Thymus (tissue), 11 donors: ENCODE results near the gene SLC5A9. TPM values are rescaled to one million over a fixed set of nuclear protein-coding genes. Genes with fewer than 3 reads are reported as not detected.
"Not testable (repeated sequence)": the region's sequence is repeated elsewhere in the genome, so short reads cannot be mapped to it uniquely, and the experiment has no call there.

Experiments
- DNase-seq, 9 donors: peaks; one replicate each; pipeline ENCODE4 v3.0.0-alpha.2; 2013; ENCODE audit warnings: low spot score in 9 of 9, low read depth in 6 of 9, missing footprints in 1 of 9
- H3K27ac ChIP-seq, 2 donors: one replicate each; pipeline ENCODE4 v1.5.1; 2013; ENCODE audit warnings: control low read depth in 1 of 2, low read depth in 1 of 2, low read length in 1 of 2, mild to moderate bottlenecking in 1 of 2, moderate library complexity in 1 of 2
- H3K27me3 ChIP-seq, 2 donors: one replicate each; pipeline ENCODE4 v1.5.1; 2013; ENCODE audit warnings: low read length in 1 of 2; ENCODE audit not compliant: control insufficient read depth in 2 of 2, insufficient read depth in 1 of 2
- H3K36me3 ChIP-seq, 2 donors: one replicate each; pipeline ENCODE4 v1.5.1; 2013; ENCODE audit warnings: low read length in 1 of 2, mild to moderate bottlenecking in 1 of 2, moderate library complexity in 1 of 2; ENCODE audit not compliant: control insufficient read depth in 2 of 2, insufficient read depth in 2 of 2
- H3K4me1 ChIP-seq, 2 donors: one replicate each; pipeline ENCODE4 v1.5.1; 2013; ENCODE audit warnings: low read length in 2 of 2; ENCODE audit not compliant: control insufficient read depth in 2 of 2, insufficient read depth in 2 of 2
- H3K4me3 ChIP-seq, 2 donors: one replicate each; pipeline ENCODE4 v1.5.1; 2013; ENCODE audit warnings: low read length in 2 of 2, control low read depth in 1 of 2, mild to moderate bottlenecking in 1 of 2
- H3K9me3 ChIP-seq, 2 donors: one replicate each; pipeline ENCODE4 v1.5.1; 2013; ENCODE audit warnings: low read length in 1 of 2, mild to moderate bottlenecking in 1 of 2; ENCODE audit not compliant: control insufficient read depth in 2 of 2, insufficient read depth in 1 of 2
- WGBS: extraction: QIAGEN DNeasy Blood & Tissue Kit; methylation state at CpG from one replicate; pipeline ENCODE4 v1.1.7; 2013; 5-methylcytosine and 5-hydroxymethylcytosine counted together
- polyA plus RNA-seq: library from polyadenylated mRNA; stranded (reverse); fragments of 200-250 nt; gene quantifications from one replicate; pipeline ENCODE4 v1.2.3, GENCODE V29; 2013
- total RNA-seq: library from RNA; stranded (reverse); fragments of 120-200 nt; gene quantifications from one replicate; pipeline ENCODE4 v1.2.4, GENCODE V29; 2013
- donor health status: healthy.

Gene SLC5A9
- total and polyA plus RNA-seq, 2 donors = 0.05 to 0.78 TPM

- not testable (repeated sequence) for H3K9me3 ChIP-seq, DNase-seq, H3K27ac ChIP-seq, H3K36me3 ChIP-seq, H3K4me3 ChIP-seq, H3K27me3 ChIP-seq, H3K4me1 ChIP-seq
These were observed 59.8 kb downstream of the SLC5A9 start for GRCh38 chr1:48282329-48282728.

DNA sequence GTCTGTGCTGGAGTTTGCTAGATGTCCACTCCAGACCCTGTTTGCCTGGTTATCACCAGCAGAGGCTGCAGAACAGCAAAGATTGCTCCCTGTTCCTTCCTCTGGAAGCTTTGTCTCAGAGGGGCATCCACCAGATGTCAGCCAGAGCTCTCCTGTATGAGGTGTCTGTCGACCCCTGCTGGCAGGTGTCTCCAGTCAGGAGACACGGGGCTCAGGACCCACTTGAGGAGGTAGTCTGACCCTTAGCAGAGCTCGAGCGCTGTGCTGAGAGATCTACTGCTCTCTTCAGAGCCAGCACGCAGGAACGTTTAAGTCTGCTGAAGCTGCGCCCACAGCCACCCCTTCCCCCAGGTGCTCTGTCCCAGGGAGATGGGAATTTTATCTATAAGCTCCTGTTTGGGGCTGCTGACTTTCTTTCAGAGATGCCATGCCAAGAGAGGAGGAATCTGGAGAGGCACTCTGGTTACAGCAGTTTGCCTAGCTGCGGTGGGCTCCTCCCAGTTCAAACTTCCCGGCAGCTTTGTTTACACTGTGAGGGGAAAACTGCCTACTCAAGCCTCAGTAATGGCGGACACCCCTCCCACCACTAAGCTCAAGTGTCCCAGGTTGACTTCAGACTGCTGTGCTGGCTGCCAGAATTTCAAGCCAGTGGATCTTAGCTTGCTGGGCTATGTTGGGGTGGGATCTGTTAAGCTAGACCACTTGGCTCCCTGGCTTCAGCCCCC is 62.3 kb downstream of the SLC5A9 start:
- not testable (repeated sequence) for H3K27me3 ChIP-seq, H3K9me3 ChIP-seq, H3K4me3 ChIP-seq, H3K36me3 ChIP-seq, DNase-seq, H3K4me1 ChIP-seq, H3K27ac ChIP-seq
- WGBS = 85% methylated on average over 10 of the region's 10 CpGs

DNA sequence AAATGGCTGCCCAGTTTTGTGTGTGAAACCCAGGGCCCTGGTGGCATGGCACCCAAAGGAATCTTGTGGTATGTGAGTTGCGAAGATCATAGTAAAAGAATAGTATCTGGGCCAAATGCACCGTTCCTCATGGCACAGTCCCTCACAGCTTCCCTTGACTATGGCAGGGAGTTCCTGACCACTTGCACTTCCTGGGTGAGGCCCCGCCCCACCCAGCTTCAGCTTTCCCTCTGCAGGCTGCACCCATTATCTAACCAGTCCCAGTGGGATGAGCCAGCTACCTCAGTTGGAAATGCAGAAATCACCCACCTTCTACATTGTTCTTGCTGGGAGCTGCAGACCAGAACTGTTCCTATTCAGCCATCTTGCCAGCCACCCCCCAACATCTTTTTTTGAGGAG is 63.0 kb downstream of the SLC5A9 start:
- no peaks in the 10 kb centered on the region for H3K27me3 ChIP-seq
- no peaks in the 10 kb centered on the region for H3K36me3 ChIP-seq
- H3K4me1 ChIP-seq = no peaks in the 10 kb centered on the region
- no peak for DNase-seq
- WGBS = 94% methylated on average over 3 of the region's 3 CpGs
- H3K27ac ChIP-seq = no peak overlapping the region
- peaks cover 0 to 3% of the 10 kb centered on the region in 2 donors for H3K9me3 ChIP-seq
- no peak overlapping the region for H3K4me3 ChIP-seq

GRCh38 chr1:48291421-48291820 is 68.9 kb downstream of the SLC5A9 start:
- no peak for DNase-seq
- H3K4me3 ChIP-seq = no peak overlapping the region
- WGBS = 96% methylated on average over 4 of the region's 4 CpGs
- no peaks in the 10 kb centered on the region for H3K27me3 ChIP-seq
- H3K4me1 ChIP-seq = no peaks in the 10 kb centered on the region
- H3K27ac ChIP-seq = no peak overlapping the region
- H3K36me3 ChIP-seq = no peaks in the 10 kb centered on the region
- H3K9me3 ChIP-seq = peaks cover 0 to 3% of the 10 kb centered on the region in 2 donors

DNA sequence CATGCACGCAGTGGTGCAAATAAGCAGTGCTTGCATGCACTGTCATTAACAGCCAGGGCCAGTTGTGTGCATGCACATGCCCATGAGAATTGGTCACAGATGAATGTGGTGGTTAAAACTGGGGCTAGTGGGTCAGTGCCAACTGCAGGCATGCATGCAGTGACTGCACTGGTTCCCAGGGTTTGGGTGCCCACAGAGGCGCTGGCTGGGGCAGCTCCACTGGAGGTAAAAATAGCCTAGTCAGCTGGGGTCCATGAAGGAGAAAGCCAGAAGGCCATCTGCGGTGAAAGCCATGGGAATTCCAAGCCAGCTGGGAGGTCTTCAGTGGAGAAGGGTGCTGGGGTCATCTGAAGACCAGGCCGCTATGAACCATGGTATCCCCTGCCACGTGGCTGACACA is 70.2 kb downstream of the SLC5A9 start:
- no peak for DNase-seq
- 98% methylated on average over 5 of the region's 5 CpGs for WGBS

DNA sequence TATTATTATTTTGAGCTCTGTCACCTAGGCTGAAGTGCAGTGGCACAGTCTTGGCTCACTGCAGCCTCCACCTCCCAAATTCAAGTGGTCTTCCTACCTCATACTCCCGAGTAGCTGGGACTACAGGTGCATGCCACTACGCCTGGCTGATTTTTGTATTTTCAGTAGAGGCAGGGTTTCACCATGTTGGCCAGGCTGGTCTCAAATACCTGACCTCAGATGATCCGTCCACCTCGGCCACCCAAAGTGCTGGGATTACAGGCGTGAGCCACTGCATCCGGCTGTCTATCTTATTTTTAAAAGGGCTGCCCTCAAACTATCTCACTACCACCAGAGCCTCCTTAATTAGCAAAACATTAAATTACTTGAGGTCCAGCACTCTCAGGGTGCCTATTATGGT is 71.6 kb downstream of the SLC5A9 start:
- not testable (repeated sequence) for H3K4me1 ChIP-seq, H3K9me3 ChIP-seq, H3K27ac ChIP-seq, H3K4me3 ChIP-seq, H3K36me3 ChIP-seq, H3K27me3 ChIP-seq, DNase-seq
- 93% methylated on average over 6 of the region's 6 CpGs for WGBS

More for the DNA sequence above, 70.2 kb downstream of the SLC5A9 start:
- H3K27me3 ChIP-seq = no peaks in the 10 kb centered on the region
- no peak overlapping the region for H3K27ac ChIP-seq
- H3K36me3 ChIP-seq = no peaks in the 10 kb centered on the region
- peaks cover 0 to 3% of the 10 kb centered on the region in 2 donors for H3K9me3 ChIP-seq
- no peak overlapping the region for H3K4me3 ChIP-seq
- H3K4me1 ChIP-seq = no peaks in the 10 kb centered on the region

GRCh38 chr1:48294656-48295055 is 72.1 kb downstream of the SLC5A9 start:
- Histone ChIP-seq H3K9me3 (no peaks in the 10 kb centered on the region), H3K36me3 (no peaks in the 10 kb centered on the region), H3K4me3 (no peak overlapping the region), H3K27ac (no peak overlapping the region), H3K4me1 (no peaks in the 10 kb centered on the region), H3K27me3 (no peaks in the 10 kb centered on the region)
- 89% methylated on average over 1 of the region's 1 CpG for WGBS
- no peak for DNase-seq

Other genes starting within 250 kb of the SLC5A9 start
- 0.09 TPM for gene TRABD2B, start 225.3 kb upstream of the SLC5A9 start, total RNA-seq
- gene TRABD2B, start 225.3 kb upstream of the SLC5A9 start, polyA plus RNA-seq = 0.75 TPM
- gene SPATA6, start 249.5 kb downstream of the SLC5A9 start, total RNA-seq = 6.0 TPM
- gene SPATA6, start 249.5 kb downstream of the SLC5A9 start, polyA plus RNA-seq = 5.2 TPM